Activated CD4-positive, alpha-beta T cell treated with anti-CD3 and anti-CD28 coated beads, Interleukin-2, amount 10 ng/mL, durations not matched to agents 24 days and 14 days (primary cell): ENCODE data around the gene CERS2. TPM values are rescaled to one million over a fixed set of nuclear protein-coding genes. Genes with fewer than 3 reads are reported as not detected.

Source experiments
- DNase-seq: peaks from one replicate; pipeline ENCODE4 v3.0.0; 2022
- H3K27ac Mint-ChIP-seq: one replicate; pipeline ENCODE4 v1.8.0; 2022; ENCODE audit warnings: mild to moderate bottlenecking, mixed read lengths
- H3K27me3 Mint-ChIP-seq: one replicate; pipeline ENCODE4 v1.8.0; 2022; ENCODE audit warnings: mixed read lengths
- H3K36me3 Mint-ChIP-seq: one replicate; pipeline ENCODE4 v1.8.0; 2022; ENCODE audit warnings: low read depth, mild to moderate bottlenecking, mixed read lengths
- H3K4me1 Mint-ChIP-seq: one replicate; pipeline ENCODE4 v1.8.0; 2021; ENCODE audit warnings: mixed read lengths
- H3K4me3 Mint-ChIP-seq: one replicate; pipeline ENCODE4 v1.8.0; 2022; ENCODE audit warnings: mild to moderate bottlenecking, moderate library complexity, mixed read lengths
- H3K9me3 Mint-ChIP-seq: one replicate; pipeline ENCODE4 v1.8.0; 2021; ENCODE audit warnings: mixed read lengths
- intact Hi-C: fragments of 100-400 bp; cut with micrococcal nuclease; formaldehyde crosslinking; loops from one replicate; pipeline ENCODE4 v1.15.1; 2023
- total RNA-seq: library from RNA; stranded (reverse); gene quantifications from 2 replicates; pipeline ENCODE4 v1.2.3, GENCODE V29; 2022

The CERS2 gene
- total RNA-seq, 1 donor from 2014 or later: 195 TPM

DNA sequence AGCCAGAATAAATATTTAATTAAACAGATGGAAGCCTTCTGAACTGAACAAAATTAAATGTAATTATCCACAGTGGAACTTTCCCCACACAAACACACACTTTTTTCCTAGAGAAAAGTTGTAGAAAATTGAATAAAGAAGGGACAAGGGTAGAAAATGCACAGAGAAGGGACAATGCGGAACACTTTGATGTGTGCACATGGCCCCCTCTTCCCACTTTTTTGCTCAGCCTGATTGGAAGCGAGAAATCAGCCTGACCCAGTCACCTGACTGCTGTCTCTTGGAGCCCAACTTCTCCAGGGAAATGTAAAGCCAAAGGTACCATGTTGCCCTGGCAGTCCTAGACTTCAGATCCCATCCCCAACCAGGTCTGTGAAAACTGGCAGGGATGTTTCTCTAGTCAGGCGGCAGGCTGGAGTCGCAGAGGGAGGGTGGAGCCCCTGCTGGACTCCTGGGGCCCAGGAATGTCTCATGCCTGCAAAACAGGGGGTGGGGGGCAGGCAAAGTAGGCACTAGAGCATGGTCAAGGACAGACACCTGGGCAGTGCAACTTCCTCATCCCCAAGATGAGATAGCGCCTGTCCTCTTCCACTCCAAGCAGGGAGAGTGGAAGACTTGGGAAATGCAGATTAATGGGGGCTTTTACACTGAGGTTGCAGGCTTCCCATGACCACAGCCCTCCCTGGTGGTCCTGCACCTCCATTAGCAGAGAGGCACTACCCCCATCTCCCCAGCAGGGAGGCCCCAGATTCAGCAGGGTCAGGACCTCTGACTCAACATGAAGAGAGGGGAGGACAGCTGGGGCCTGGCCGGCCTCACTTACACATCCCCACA is 2.8 kb downstream of the CERS2 start:
- intact Hi-C loops: loop anchor here (10.0 kb wide), 3 partner anchors 207 to 737 kb away; partner anchors contain the start of genes ANP32E, CTSS and TARS2
- Mint-ChIP-seq H3K36me3 (peaks cover 35% of the 10 kb centered on the region), H3K9me3 (no peaks in the 10 kb centered on the region), H3K27ac (peak overlapping the region; percentile 52), H3K27me3 (no peaks in the 10 kb centered on the region), H3K4me3 (peak overlapping the region; percentile 94), H3K4me1 (peaks cover 37% of the 10 kb centered on the region)
- no peak for DNase-seq

DNA sequence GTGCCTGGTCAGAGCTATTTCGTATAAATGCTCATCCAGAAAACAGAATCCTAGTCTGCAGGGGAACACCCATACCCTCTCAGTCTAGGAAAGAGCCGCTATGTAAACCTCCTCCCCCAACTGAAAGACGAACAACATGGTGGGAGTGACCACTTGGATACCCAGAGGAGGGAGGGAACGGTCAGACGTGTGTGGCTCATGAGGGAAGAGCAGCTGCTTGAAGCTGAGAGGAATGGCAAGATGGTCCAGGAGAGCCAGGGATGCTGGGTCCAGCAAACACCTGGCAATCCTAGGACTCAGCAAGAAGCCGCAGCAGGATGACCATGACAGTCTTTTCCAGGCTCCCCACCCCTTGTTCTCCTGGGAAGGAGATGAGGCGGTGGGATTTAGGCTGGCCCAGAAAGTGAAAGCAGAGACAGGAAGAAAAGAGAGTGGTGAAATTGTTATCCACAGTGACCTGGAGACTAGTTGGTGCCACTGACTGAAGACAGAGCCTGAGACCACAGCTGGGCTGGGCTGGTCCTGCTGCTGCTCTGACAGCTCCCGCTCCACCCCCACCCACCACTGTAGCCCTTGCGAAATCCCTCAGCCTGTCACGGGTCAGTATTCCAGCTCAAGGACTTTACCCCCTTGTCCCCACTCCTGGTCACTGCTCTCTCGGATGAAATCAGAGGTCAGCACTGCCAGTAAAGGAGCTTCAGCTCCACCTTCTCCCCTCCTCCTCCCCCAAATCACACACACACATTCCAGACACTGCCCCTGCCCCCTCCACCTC is 3.6 kb downstream of the CERS2 start:
- peak overlapping the region; percentile 25 for H3K27ac Mint-ChIP-seq
- no peaks in the 10 kb centered on the region for H3K27me3 Mint-ChIP-seq
- H3K4me3 Mint-ChIP-seq: peak overlapping the region; percentile 44
- H3K4me1 Mint-ChIP-seq: peaks cover 33% of the 10 kb centered on the region
- no peak for DNase-seq
- H3K9me3 Mint-ChIP-seq: no peaks in the 10 kb centered on the region
- intact Hi-C loops: loop anchor here (10.0 kb wide), 3 partner anchors 206 to 736 kb away; partner anchors contain the start of genes ANP32E, CTSS and TARS2
- peaks cover 42% of the 10 kb centered on the region for H3K36me3 Mint-ChIP-seq

DNA sequence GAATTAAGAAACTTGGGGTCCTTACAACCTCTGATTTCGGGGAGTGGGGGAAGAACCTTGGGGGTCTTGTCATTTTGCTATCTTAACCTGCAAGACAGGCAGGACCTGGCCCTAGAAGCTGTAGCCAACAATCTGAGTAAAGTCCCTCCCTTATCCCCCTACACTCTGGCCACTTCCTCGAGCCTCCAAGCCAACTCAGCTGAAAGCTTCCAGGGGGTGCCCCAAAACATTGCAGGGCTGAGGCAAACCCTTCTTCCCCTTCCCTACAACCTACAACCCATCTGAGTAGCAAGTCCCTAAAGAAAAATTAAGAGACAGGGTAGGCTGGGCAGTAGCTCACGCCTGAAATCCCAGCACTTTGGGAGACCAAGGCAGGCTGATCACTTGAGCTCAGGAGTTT is 5.0 kb downstream of the CERS2 start:
- intact Hi-C loops: loop anchor here (10.0 kb wide), 3 partner anchors 205 to 735 kb away; partner anchors contain the start of genes ANP32E, CTSS and TARS2
- DNase-seq: no peak
- H3K36me3 Mint-ChIP-seq: peaks cover 53% of the 10 kb centered on the region
- no peaks in the 10 kb centered on the region for H3K27me3 Mint-ChIP-seq
- peaks cover 29% of the 10 kb centered on the region for H3K4me1 Mint-ChIP-seq
- H3K9me3 Mint-ChIP-seq: no peaks in the 10 kb centered on the region
- no peak overlapping the region for H3K4me3 Mint-ChIP-seq
- H3K27ac Mint-ChIP-seq: no peak overlapping the region

DNA sequence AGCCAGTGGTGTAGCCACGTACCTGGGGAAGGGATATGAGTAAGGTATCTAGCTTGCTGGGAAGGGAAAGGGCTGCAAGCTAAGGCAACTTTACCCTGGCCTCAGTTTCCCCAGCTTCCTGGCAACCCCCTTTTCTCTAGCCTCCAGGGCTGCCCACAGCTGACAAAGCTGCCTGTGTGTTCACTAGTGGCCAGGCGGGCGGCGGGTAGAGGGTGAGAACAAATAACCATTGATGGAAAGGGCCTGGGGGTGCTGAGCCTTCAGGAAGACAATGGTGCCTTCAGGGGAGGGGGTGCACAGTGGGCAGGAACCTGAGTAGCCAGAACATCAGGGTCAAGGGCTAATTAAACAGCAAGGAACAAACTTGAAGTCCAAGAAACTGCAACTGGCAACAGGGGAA is 6.1 kb downstream of the CERS2 start:
- intact Hi-C loops: no loop called here
- Mint-ChIP-seq H3K4me3 (no peak overlapping the region), H3K27me3 (no peaks in the 10 kb centered on the region), H3K9me3 (no peaks in the 10 kb centered on the region), H3K27ac (no peak overlapping the region), H3K36me3 (peaks cover 62% of the 10 kb centered on the region), H3K4me1 (peaks cover 29% of the 10 kb centered on the region)
- DNase-seq: no peak

DNA sequence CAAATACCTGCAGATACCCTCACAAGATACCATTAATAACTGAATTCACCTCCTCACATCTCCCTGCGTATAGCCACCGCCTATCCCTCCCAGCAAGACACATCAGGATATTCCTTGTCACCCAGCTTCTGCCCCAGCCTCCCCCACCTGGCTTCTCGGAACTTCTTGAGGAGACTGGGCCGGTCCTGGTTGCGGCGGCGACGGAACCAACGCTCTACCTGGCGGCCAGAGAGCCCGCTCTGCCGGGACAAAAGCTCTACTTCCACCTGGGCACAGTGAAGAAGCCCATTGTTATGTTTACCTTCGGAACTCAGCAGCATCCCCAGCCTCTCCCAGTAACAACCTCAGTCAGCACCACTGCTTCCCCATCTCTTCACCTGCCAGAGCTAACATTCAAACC is 6.7 kb downstream of the CERS2 start:
- Mint-ChIP-seq H3K9me3 (no peaks in the 10 kb centered on the region), H3K27ac (peak overlapping the region; percentile 34), H3K4me3 (no peak overlapping the region), H3K27me3 (no peaks in the 10 kb centered on the region), H3K4me1 (peaks cover 25% of the 10 kb centered on the region), H3K36me3 (peaks cover 67% of the 10 kb centered on the region)
- no peak for DNase-seq
- intact Hi-C loops: no loop called here

DNA sequence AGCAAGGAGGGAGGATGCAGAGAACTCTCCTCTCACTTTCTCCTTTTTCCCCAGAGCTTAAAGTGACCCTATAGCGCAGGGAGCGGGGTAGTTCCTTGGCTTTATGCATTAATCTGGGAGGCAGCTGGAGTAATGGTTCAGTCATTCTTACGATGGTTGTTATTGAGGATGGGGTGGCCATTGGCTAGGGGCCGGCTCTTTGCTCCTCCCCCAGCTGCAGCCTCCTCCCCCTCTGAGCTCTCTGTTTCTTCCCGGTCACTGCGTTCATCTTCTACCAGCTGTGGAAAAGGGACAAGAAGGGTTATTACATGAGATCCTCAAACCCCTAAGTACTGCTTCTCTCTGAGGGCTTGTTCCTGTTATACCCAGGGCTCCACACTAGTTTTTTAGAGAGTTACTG is 8.6 kb downstream of the CERS2 start:
- Mint-ChIP-seq H3K27me3 (no peaks in the 10 kb centered on the region), H3K4me1 (peaks cover 15% of the 10 kb centered on the region), H3K36me3 (peaks cover 78% of the 10 kb centered on the region), H3K9me3 (no peaks in the 10 kb centered on the region), H3K4me3 (no peak overlapping the region), H3K27ac (no peak overlapping the region)
- intact Hi-C loops: no loop called here
- no peak for DNase-seq

DNA sequence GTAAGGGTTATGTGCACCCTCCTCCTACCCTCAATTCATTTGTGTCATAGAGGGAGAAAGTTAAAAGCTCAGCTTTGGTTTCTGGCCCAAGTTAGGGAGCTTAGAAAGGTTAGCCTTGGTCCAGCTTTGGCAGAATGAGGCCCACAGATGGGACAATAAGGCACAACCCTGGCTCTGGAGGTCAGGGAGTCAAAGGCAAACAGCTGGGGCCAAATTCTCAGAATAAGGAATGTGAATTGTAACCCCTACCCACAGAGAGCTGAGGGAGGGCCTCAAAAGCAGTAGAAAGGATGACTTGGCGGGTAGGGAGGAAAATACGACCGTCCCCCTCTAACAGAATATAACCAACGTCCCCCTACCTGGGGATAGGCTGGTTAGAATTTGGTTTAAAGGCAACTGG is 9.0 kb downstream of the CERS2 start:
- Mint-ChIP-seq H3K36me3 (peaks cover 77% of the 10 kb centered on the region), H3K4me3 (no peak overlapping the region), H3K27me3 (no peaks in the 10 kb centered on the region), H3K27ac (no peak overlapping the region), H3K9me3 (no peaks in the 10 kb centered on the region), H3K4me1 (peaks cover 11% of the 10 kb centered on the region)
- intact Hi-C loops: no loop called here
- no peak for DNase-seq

DNA sequence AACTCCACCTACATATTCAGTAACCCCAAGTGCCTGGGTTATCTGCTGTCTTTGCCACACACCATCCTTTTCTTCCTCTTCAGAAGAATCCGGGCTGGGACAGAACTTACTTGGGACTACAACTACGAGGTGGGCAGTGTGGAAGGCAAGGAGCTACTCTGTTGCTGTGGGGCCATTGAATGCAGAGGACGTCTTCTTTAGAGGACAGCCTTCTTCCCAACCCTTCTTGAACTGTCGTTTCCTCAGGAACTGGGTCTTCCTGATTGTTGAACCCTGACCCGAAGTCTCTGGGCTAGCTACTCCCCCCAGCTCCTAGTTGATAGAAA is 10.5 kb downstream of the CERS2 start:
- peaks cover 84% of the 10 kb centered on the region for H3K36me3 Mint-ChIP-seq
- peaks cover 7% of the 10 kb centered on the region for H3K4me1 Mint-ChIP-seq
- intact Hi-C loops: no loop called here
- H3K27ac Mint-ChIP-seq: peak overlapping the region; percentile 73
- no peak overlapping the region for H3K4me3 Mint-ChIP-seq
- no peak for DNase-seq
- H3K27me3 Mint-ChIP-seq: no peaks in the 10 kb centered on the region
- H3K9me3 Mint-ChIP-seq: no peaks in the 10 kb centered on the region

DNA sequence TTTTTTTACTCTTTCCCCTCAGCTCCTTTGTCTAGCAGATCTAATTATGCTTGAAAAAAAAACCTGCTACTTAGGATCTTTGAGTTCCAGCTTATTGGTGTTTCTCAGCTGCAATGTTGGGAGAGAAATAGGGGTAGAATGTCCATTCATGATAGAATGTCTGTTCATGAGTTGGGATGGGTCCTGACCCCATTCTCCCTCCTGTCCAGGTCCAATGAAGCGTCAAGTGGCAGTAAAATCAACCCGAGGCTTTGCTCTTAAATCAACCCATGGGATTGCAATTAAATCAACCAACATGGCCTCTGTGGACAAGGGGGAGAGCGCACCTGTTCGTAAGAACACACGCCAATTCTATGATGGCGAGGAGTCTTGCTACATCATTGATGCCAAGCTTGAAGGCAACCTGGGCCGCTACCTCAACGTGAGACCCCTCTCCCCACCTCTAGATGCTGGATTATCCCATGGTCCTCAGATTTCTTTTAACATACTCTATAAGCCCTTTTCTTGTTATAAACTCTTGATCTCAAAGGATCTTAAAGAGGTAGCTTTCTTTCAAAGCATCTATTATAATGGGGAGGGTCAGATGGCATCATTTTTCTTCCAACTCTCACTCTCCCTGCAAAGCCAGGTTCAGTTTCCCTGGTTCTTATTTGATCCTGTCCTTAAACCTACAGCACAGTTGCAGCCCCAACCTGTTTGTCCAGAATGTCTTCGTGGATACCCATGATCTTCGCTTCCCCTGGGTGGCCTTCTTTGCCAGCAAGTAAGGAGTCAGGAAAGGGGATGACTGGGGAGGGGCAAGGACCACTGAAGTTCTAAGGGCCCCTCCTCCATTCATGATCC is 11.1 kb downstream of the CERS2 start:
- no peaks in the 10 kb centered on the region for H3K27me3 Mint-ChIP-seq
- H3K4me1 Mint-ChIP-seq: peaks cover 7% of the 10 kb centered on the region
- H3K4me3 Mint-ChIP-seq: no peak overlapping the region
- no peak for DNase-seq
- intact Hi-C loops: no loop called here
- no peaks in the 10 kb centered on the region for H3K9me3 Mint-ChIP-seq
- H3K36me3 Mint-ChIP-seq: peaks cover 81% of the 10 kb centered on the region
- peak overlapping the region; percentile 73 for H3K27ac Mint-ChIP-seq

DNA sequence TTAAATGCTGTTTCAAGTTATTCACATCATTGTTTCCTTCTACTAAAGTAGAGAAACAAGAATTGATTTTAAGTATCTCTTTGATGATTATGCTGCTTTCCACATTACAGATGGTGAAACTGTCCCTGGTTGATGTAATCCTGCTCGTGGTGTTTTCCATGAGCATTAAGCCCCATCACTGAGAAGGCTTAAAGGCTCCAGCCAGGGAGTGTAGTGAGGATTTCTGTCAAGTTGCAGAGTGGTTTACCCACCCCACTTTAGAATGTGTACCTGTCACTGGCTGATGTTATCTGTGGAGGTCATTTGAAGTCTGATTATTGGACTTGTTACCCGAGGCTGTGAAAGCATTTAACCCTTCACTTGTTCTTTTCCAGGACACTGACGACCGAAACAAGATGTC is 12.9 kb downstream of the CERS2 start:
- H3K27ac Mint-ChIP-seq: no peak overlapping the region
- no peaks in the 10 kb centered on the region for H3K9me3 Mint-ChIP-seq
- no peak for DNase-seq
- peaks cover 79% of the 10 kb centered on the region for H3K36me3 Mint-ChIP-seq
- intact Hi-C loops: no loop called here
- H3K27me3 Mint-ChIP-seq: no peaks in the 10 kb centered on the region
- H3K4me3 Mint-ChIP-seq: no peak overlapping the region
- H3K4me1 Mint-ChIP-seq: peaks cover 11% of the 10 kb centered on the region

DNA sequence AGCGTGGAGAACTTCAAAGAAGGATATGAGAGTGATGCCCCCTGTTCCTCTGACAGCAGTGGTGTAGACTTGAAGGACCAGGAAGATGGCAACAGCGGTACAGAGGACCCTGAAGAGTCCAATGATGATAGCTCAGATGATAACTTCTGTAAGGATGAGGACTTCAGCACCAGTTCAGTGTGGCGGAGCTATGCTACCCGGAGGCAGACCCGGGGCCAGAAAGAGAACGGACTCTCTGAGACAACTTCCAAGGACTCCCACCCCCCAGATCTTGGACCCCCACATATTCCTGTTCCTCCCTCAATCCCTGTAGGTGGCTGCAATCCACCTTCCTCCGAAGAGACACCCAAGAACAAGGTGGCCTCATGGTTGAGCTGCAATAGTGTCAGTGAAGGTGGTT is 14.0 kb downstream of the CERS2 start:
- no peaks in the 10 kb centered on the region for H3K9me3 Mint-ChIP-seq
- H3K4me1 Mint-ChIP-seq: peaks cover 11% of the 10 kb centered on the region
- H3K4me3 Mint-ChIP-seq: no peak overlapping the region
- no peaks in the 10 kb centered on the region for H3K27me3 Mint-ChIP-seq
- intact Hi-C loops: no loop called here
- no peak overlapping the region for H3K27ac Mint-ChIP-seq
- no peak for DNase-seq
- peaks cover 72% of the 10 kb centered on the region for H3K36me3 Mint-ChIP-seq

DNA sequence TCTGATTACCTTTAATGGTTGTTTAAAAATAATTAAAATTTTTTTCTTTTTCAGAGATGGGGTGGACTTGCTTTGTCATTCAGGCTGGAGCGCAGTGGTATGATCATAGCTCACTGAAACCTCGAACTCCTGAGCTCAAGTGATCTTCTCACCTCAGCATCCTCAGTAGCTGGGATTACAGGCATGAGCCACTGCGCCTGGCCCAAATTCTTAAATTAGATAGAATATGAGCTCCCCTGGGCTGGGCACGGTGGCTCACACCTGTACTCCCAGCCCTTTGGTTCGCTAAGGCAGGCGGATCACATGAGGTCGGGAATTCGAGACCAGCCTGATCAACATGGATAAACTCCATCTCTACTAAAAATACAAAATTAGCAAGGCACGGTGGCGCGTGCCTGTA is 17.0 kb downstream of the CERS2 start:
- Mint-ChIP-seq H3K9me3 (no peaks in the 10 kb centered on the region), H3K27ac (no peak overlapping the region), H3K4me1 (peaks cover 11% of the 10 kb centered on the region), H3K4me3 (no peak overlapping the region), H3K27me3 (no peaks in the 10 kb centered on the region), H3K36me3 (peaks cover 68% of the 10 kb centered on the region)
- DNase-seq: no peak
- intact Hi-C loops: no loop called here

DNA sequence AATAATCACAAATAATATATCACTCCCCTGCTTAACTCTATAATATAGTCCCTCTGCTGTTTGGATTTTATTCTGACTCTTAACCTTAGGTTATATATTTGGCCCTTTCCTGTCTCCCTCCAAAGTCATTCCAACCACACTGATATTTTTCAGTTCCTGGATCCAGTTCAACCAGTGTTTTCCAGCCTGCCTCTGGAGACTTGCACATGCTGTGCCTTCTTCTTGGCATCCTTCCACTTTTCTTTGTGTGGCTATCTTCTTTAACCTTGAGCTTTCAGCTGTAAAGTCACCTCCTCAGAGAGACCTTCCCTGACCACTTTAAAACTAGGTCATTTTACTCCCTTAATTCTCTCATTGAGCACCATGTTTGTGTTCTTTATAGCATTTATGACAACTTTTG is 19.4 kb downstream of the CERS2 start:
- no peak overlapping the region for H3K4me3 Mint-ChIP-seq
- H3K27me3 Mint-ChIP-seq: no peaks in the 10 kb centered on the region
- intact Hi-C loops: no loop called here
- no peaks in the 10 kb centered on the region for H3K9me3 Mint-ChIP-seq
- DNase-seq: no peak
- H3K27ac Mint-ChIP-seq: no peak overlapping the region
- peaks cover 5% of the 10 kb centered on the region for H3K4me1 Mint-ChIP-seq
- peaks cover 64% of the 10 kb centered on the region for H3K36me3 Mint-ChIP-seq

DNA sequence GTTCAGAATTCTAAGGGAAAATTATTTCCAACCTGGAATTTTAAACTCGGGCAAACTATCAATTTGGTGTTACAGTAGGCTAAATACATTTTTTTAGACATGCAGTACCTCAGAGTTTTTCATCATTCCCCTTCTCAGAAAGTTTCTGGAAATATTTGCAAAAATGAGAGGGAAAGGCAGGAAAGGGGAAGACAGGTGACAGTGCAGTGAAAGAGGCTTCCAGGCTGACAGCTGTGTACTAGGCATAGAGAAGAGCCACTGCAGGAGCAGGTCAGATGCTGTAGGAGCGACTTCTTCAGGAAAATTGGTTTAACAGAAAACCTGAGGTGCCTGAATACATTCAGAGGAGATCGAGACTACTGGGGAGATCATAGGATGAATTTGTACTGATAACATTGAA is 19.9 kb downstream of the CERS2 start:
- H3K4me3 Mint-ChIP-seq: no peak overlapping the region
- peaks cover 65% of the 10 kb centered on the region for H3K36me3 Mint-ChIP-seq
- no peaks in the 10 kb centered on the region for H3K27me3 Mint-ChIP-seq
- H3K27ac Mint-ChIP-seq: no peak overlapping the region
- no peak for DNase-seq
- peaks cover 5% of the 10 kb centered on the region for H3K4me1 Mint-ChIP-seq
- intact Hi-C loops: no loop called here
- H3K9me3 Mint-ChIP-seq: no peaks in the 10 kb centered on the region
